ENCODE results near the gene LGALS3BP. TPM values are rescaled to one million over a fixed set of nuclear protein-coding genes. Genes with fewer than 3 reads are reported as not detected.

The LGALS3BP gene
- total and polyA plus RNA-seq, 2 of the 13 experiments (the other 11 are each of a cell fraction or from before 2014, with no cell fraction given): 137 to 332 TPM

GRCh38 chr17:78980624-78980972 lies 875 bp upstream of the LGALS3BP start (continued):
- TF ChIP-seq ZNF691 (CRISPR knock-in tag; IDR thresholded peaks at IDR 0.05; ENCODE audit: borderline replicate concordance, low read depth) (no peak), SSRP1 (CRISPR knock-in tag; IDR thresholded peaks at IDR 0.05) (no peak), ZNF670 (CRISPR knock-in tag; IDR thresholded peaks at IDR 0.05; ENCODE audit: borderline replicate concordance) (no peak), ZNF546 (CRISPR knock-in tag; conservative IDR thresholded peaks at IDR 0.05) (no peak), NRL (CRISPR knock-in tag; IDR thresholded peaks at IDR 0.05; ENCODE audit: borderline replicate concordance) (peak; percentile 58), FOSL2 (CRISPR knock-in tag; IDR thresholded peaks at IDR 0.05) (no peak; the same call in 1 of the 2 replicates), ZNF317 (CRISPR knock-in tag; IDR thresholded peaks at IDR 0.05) (peak; percentile 83), CBX1 (IDR thresholded peaks at IDR 0.05; ENCODE audit: low read depth) (no peak), ZNF292 (CRISPR knock-in tag; IDR thresholded peaks at IDR 0.05; ENCODE audit: borderline replicate concordance, low read depth) (peak; percentile 40; the same call in 1 of the 2 replicates), ZNF737 (CRISPR knock-in tag; IDR thresholded peaks at IDR 0.05; ENCODE audit: borderline replicate concordance) (0 out of 2 replicates have a peak, but pooled peaks have one; percentile 49), UBTF (CRISPR knock-in tag; IDR thresholded peaks at IDR 0.05) (no peak), PHF8 (CRISPR knock-in tag; IDR thresholded peaks at IDR 0.05) (no peak), BCL6 (CRISPR knock-in tag; IDR thresholded peaks at IDR 0.05) (no peak), ZNF383 (CRISPR knock-in tag; IDR thresholded peaks at IDR 0.05; ENCODE audit: borderline replicate concordance) (no peak), ZNF256 (CRISPR knock-in tag; conservative IDR thresholded peaks at IDR 0.05) (no peak), ZBTB3 (CRISPR knock-in tag; IDR thresholded peaks at IDR 0.05; ENCODE audit: borderline replicate concordance, low read depth) (no peak), ZFX (CRISPR knock-in tag; IDR thresholded peaks at IDR 0.05; ENCODE audit: low read depth) (no peak), ZNF414 (CRISPR knock-in tag; IDR thresholded peaks at IDR 0.05) (no peak), ZNF552 (CRISPR knock-in tag; IDR thresholded peaks at IDR 0.05; ENCODE audit: borderline replicate concordance) (no peak), PPARG (CRISPR knock-in tag; conservative IDR thresholded peaks at IDR 0.05) (no peak), HMGA1 (CRISPR knock-in tag; conservative IDR thresholded peaks at IDR 0.05) (no peak), ZNF740 (CRISPR knock-in tag; IDR thresholded peaks at IDR 0.05) (no peak), DNMT1 (CRISPR knock-in tag; IDR thresholded peaks at IDR 0.05) (no peak), MED13 (CRISPR knock-in tag; IDR thresholded peaks at IDR 0.05) (no peak), ZNF761 (CRISPR knock-in tag; conservative IDR thresholded peaks at IDR 0.05) (0 out of 2 replicates have a peak, but pooled peaks have one; percentile 12), ZNF484 (CRISPR knock-in tag; IDR thresholded peaks at IDR 0.05; ENCODE audit: borderline replicate concordance, low read depth) (no peak), ZNF713 (CRISPR knock-in tag; IDR thresholded peaks at IDR 0.05) (0 out of 2 replicates have a peak, but pooled peaks have one; percentile 26), TAF1 (CRISPR knock-in tag; IDR thresholded peaks at IDR 0.05) (no peak), ZC3H13 (CRISPR knock-in tag; IDR thresholded peaks at IDR 0.05) (no peak), ZNF619 (CRISPR knock-in tag; IDR thresholded peaks at IDR 0.05) (no peak)

Data from HepG2 (cell line).